GM12864 (cell line): Measurements from ENCODE around the gene PRKAG2.

Experiments
- DNase-seq: peaks from one replicate; pipeline ENCODE4 v3.0.0-alpha.2; 2011; ENCODE audit warnings: low read depth
- H3K4me3 ChIP-seq: 2 replicates; pipeline ENCODE4 v1.5.1; 2011; ENCODE audit warnings: mild to moderate bottlenecking, low read depth, low read length, control low read depth
- TF ChIP-seq, protein P1 (sequence below): IDR thresholded peaks from 2 replicates; pipeline ENCODE4 v1.5.1; 2011; ENCODE audit warnings: low read depth, mild to moderate bottlenecking, moderate library complexity, low read length, control low read depth, inconsistent platforms; ENCODE audit errors: missing control alignments

The PRKAG2 gene

DNA sequence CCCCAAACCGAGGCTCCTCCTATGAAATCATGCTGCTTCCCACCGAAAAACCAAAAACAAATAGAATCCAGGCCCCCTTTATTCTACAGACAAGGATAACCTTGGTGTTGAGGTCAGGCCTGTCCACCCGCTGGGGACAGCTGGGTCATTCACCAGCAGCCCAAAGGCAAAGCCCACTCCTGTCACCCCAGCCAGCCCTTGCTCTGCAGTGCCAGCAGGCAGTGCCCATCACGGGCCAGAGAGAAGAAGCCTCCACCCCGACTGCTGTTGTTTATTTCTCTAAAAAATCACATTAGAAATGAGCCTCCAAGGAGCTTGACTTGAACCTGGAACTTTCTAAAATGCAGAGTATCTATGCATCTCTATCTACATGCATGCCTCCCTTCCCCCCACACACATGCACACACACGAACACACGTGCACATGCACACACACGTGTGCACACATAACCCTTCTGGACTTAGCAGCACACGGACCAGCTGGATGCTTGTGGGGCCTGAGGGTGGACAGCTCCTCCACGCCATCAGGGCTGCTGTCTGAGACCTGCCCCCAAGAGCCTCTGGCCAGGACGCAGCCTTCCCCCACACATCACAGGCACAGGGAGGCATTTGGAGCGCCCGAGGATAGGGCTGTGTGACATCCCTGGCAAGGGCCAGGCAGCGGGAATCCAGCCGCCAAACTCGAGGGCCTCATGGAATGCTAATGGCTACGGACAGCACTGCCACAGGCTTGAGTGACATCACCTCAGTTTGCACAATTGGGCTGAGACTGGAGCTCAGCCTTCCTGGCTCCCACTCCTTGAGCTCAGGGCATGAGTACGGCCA is 22.8 kb downstream of the PRKAG2 start:
- no peak overlapping the region for H3K4me3 ChIP-seq
- DNase-seq, result no peak
- TF ChIP-seq, protein P1, sequence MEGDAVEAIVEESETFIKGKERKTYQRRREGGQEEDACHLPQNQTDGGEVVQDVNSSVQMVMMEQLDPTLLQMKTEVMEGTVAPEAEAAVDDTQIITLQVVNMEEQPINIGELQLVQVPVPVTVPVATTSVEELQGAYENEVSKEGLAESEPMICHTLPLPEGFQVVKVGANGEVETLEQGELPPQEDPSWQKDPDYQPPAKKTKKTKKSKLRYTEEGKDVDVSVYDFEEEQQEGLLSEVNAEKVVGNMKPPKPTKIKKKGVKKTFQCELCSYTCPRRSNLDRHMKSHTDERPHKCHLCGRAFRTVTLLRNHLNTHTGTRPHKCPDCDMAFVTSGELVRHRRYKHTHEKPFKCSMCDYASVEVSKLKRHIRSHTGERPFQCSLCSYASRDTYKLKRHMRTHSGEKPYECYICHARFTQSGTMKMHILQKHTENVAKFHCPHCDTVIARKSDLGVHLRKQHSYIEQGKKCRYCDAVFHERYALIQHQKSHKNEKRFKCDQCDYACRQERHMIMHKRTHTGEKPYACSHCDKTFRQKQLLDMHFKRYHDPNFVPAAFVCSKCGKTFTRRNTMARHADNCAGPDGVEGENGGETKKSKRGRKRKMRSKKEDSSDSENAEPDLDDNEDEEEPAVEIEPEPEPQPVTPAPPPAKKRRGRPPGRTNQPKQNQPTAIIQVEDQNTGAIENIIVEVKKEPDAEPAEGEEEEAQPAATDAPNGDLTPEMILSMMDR, result no peak

DNA sequence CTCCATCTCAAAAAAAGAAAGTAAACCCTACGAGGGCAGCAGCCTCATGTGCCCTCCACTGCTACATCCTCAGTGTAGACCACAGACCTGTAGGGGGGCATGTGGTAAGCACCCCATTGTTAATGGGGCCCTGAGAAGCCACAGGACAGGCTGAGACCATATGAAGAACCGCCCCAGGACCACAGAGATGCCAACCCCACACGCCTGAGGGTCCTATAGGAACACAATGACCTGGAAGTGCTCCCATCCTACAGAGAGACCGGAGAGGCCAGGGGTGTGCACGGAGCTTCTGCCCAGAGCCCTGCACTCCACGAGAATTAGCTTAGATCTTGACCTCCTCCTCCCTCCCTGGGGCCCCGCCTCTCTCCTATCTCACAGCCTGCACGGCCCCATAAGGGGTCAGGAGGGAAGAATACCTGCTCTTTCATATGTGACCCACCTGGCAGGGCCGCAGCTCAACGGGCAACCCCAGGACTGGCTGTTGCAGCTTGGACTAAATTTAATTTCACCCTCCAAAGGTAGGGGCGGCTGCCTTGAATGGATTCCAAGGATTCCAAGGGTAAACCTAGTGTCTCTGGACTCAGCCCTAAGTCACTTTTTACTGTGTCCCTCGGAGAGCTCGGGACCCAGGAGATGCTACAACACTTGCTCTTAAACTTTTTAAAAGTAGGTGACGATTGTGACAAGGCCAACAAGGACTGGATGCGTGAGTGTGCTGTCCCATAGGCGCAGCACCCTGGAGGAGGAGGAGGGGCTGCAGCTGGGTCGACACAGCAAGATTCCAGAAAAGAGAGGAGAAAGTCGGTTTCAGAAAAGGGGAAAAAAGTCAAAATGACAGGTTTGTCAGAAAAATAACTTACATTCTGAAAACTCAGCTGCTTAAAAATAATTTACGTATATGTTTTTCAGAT is 24.2 kb downstream of the PRKAG2 start:
- H3K4me3 ChIP-seq, result no peak overlapping the region
- TF ChIP-seq, protein P1, result no peak
- DNase-seq, result no peak

DNA sequence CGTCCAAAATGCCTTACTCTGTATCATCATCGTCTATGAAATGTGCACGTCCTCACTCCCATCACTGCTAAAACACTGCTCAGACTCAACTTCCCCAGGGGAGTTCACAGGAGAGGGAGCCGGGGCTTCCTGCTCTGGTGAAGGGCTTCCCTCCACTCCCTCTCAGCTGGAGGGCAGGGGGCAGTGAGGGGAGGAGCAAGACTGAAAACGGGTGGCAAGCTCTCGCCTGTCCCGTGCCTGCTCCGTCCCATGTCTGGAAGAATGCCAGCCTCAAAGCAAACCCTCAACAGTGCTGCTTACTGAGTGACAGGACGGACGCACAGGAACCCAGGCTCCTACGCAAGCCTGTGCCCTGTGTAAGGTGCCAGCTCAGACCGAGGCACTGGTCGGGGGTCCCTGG is 25.1 kb downstream of the PRKAG2 start:
- DNase-seq, result no peak
- no peak overlapping the region for H3K4me3 ChIP-seq
- TF ChIP-seq, protein P1, result no peak

DNA sequence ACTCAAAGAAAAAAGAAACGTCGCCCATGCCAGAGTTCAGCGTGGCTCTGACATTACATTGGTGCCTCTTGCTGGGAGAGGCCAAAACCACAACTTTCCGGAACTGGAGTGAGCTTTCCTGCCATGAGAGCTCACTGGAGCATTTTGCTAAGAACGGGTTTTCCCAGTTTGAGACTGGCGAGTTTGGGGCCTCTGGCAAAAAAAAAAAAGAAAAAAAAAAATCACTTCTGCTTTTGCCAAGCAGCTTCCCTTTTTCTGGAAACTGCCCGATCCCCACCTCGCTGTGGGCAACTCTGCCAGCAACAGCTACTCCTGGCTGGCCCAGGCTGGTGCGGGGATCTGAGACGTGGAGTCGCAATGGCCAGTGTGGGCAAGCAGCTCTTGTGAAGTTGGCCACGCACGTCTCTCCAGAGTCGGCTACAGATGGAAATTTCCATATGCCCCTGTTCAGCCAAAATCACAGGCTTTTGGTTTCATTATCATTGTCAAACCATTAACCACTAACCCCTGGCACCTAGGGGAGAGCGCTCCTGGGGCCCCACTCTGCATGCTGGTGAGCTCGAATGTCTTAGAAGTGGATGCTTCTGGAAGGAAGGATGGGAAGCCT is 25.7 kb downstream of the PRKAG2 start:
- DNase-seq, result no peak
- no peak overlapping the region for H3K4me3 ChIP-seq
- TF ChIP-seq, protein P1, result no peak

DNA sequence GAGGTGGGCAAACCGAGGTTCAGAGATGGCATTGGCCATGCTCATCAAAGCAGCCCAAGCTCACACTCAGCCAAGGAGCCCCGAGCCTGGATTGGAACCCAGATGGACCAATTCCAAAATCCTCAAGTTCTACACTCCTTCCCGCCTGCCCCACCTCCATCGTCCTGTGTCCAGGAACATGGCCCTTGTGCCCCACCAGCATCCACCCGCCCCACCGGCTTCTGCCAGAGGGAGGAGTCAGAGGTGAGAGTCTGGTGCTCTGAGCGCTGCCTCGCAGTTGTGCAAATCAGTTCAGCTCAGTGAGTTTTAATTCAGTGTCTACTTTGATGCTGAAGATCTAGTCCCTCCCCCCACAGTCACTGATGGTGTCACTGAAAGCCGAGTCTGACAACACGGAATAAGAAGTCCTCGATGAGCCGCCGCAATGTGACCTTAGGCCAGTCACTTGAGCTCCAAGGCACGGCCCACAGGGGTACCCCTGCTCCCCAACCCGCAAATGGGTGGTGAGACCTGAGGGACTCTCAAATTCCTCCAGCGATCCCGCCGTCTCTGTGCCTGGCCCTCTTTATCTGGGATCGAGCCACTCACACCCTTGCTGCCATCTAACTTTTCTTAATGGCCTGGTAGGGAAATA is 26.3 kb downstream of the PRKAG2 start:
- no peak for DNase-seq
- TF ChIP-seq, protein P1, result no peak
- no peak overlapping the region for H3K4me3 ChIP-seq

DNA sequence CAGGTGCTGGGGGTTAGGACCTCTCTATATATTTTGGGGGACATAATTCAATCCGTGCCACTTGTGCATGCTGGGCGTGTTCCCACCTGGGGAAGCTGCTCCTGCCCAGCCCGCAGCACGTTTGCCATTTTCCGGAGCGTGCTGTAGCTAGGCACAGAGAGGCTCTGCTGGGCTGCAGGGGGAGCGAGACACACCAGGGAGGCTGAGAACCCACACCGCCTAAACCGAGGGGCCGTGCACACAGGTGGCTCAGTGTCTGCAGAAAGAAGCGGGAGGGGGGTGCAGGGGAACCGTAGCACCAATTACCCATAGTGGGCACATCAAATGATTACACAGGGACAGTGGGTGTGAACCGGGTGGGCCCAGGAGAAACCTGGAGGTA is 27.0 kb downstream of the PRKAG2 start:
- TF ChIP-seq, protein P1, result no peak
- no peak overlapping the region for H3K4me3 ChIP-seq
- DNase-seq, result no peak
